K562 (cell line): Measurements from ENCODE around the gene TYW3. TPM values are rescaled to one million over a fixed set of nuclear protein-coding genes. Genes with fewer than 3 reads are reported as not detected.

Experiments
- ATF7 ChIP-seq: fragments of 450-650 bp; IDR thresholded peaks from 2 replicates; pipeline ENCODE4 v1.7.1; 2014; ENCODE audit warnings: mild to moderate bottlenecking, moderate library complexity
- GTF3C2 ChIP-seq: IDR thresholded peaks from 3 replicates; pipeline ENCODE4 v1.6.1; 2011; ENCODE audit warnings: borderline replicate concordance, mild to moderate bottlenecking, moderate library complexity; ENCODE audit not compliant: insufficient read length; ENCODE audit errors: extremely low read depth
- IFI16 ChIP-seq: fragments of 250-450 bp; sonication (Bioruptor Pico); IDR thresholded peaks from 2 replicates; pipeline ENCODE4 v2.1.2; 2022; ENCODE audit warnings: mild to moderate bottlenecking, inconsistent platforms
- IRF1 ChIP-seq: sonication (generic); formaldehyde crosslinking; IDR thresholded peaks from 2 replicates; pipeline ENCODE4 v1.8.0; 2022; ENCODE audit warnings: missing genetic modification reagents, mild to moderate bottlenecking, borderline replicate concordance
- MCM3 ChIP-seq: fragments of 450-650 bp; IDR thresholded peaks from 2 replicates; pipeline ENCODE4 v1.6.1; 2016
- NFE2 ChIP-seq: IDR thresholded peaks from 2 replicates; pipeline ENCODE4 v1.6.1; 2014; ENCODE audit warnings: antibody characterized with exemption, low read depth
- SMARCC2 ChIP-seq: fragments of 450-650 bp; IDR thresholded peaks from 2 replicates; pipeline ENCODE4 v1.6.1; 2017; ENCODE audit warnings: antibody characterized with exemption, moderate library complexity, mild to moderate bottlenecking, low read depth
- TCF7L2 ChIP-seq: fragments of 150-350 bp; IDR thresholded peaks from 2 replicates; pipeline ENCODE4 v1.6.1; 2016; ENCODE audit warnings: low read depth, mild to moderate bottlenecking, low read length, moderate library complexity
- ZBED1 ChIP-seq: IDR thresholded peaks from 2 replicates; pipeline ENCODE4 v1.6.1; 2014
- ZBTB12 ChIP-seq: fragments of 250-450 bp; sonication (Bioruptor Pico); IDR thresholded peaks from 2 replicates; pipeline ENCODE4 v1.4.0; 2020
- ZC3H4 ChIP-seq: sonication (generic); formaldehyde crosslinking; IDR thresholded peaks from 2 replicates; pipeline ENCODE4 v1.9.0; 2021; ENCODE audit warnings: missing genetic modification reagents, borderline replicate concordance
- ZNF134 ChIP-seq: fragments of 250-450 bp; sonication (Bioruptor Pico); conservative IDR thresholded peaks from 2 replicates; pipeline ENCODE4 v1.4.0; 2020
- ZNF511 ChIP-seq: sonication (generic); formaldehyde crosslinking; IDR thresholded peaks from 2 replicates; pipeline ENCODE4 v1.8.0; 2022; ENCODE audit warnings: mild to moderate bottlenecking, missing genetic modification reagents
- ZNF75A ChIP-seq: fragments of 450-650 bp; formaldehyde crosslinking; IDR thresholded peaks from 2 replicates; pipeline ENCODE4 v1.4.0; 2020; ENCODE audit warnings: mild to moderate bottlenecking
- polyA plus RNA-seq, 8 experiments: library from polyadenylated mRNA; depleted of rRNA in 4 of 8; stranded (reverse) in 5 of 8; unstranded in 3 of 8; fragments of >200 nt; fragmentation: Nextera tagmentation in 2 of 8; fragmentation: Illumina TruSeq in 1 of 8; extraction: Ambion mirVana in 2 of 8; extraction: Trizol in 1 of 8; gene quantifications; 2 replicates each; pipeline versions ENCODE4 v1.2.1 to v1.2.3, GENCODE V29; 2011 to 2014; ENCODE audit warnings: inconsistent platforms in 1 of 8, missing spikeins in 1 of 8
- total RNA-seq, 7 experiments: library from RNA; depleted of rRNA in 6 of 7; stranded (reverse); fragments of >200 nt in 6 of 7; fragmentation: Illumina TruSeq in 2 of 7; extraction: Trizol in 2 of 7; gene quantifications; 2 replicates each; pipeline versions ENCODE4 v1.2.1 to v1.2.3, GENCODE V29; 2011 to 2021; ENCODE audit warnings: low replicate concordance in 1 of 7

The TYW3 gene
- total and polyA plus RNA-seq, 9 of the 15 experiments (the other 6 are each of a cell fraction or from before 2014, with no cell fraction given): 22.0 to 54.0 (median 41.1) TPM

GRCh38 chr1:74779750-74780149 is 46.8 kb downstream of the TYW3 start (continued):
- TF ChIP-seq GTF3C2: no peak
- TF ChIP-seq ZBTB12 (CRISPR knock-in tag): no peak
- TF ChIP-seq ATF7: no peak
- TF ChIP-seq SMARCC2: no peak
- TF ChIP-seq MCM3: no peak
- TF ChIP-seq IFI16 (CRISPR knock-in tag): no peak
- no peak for TF ChIP-seq IRF1 (CRISPR knock-in tag)
- TF ChIP-seq ZNF75A (CRISPR knock-in tag): no peak
- no peak for TF ChIP-seq ZBED1
- TF ChIP-seq ZNF134: no peak
- TF ChIP-seq ZC3H4 (CRISPR knock-in tag): no peak
- TF ChIP-seq ZNF511 (CRISPR knock-in tag): no peak
- no peak for TF ChIP-seq TCF7L2
- TF ChIP-seq NFE2: peak; percentile 44; the same call in 1 of the 2 replicates
